HEK293 (cell line): ENCODE measurements around the gene C5.

Experiments used
- CTCF ChIA-PET: fragments of 350-600 bp; formaldehyde crosslinking; extraction: SDS; loops from one replicate; lab custom pipeline; 2021; ENCODE audit warnings: antibody characterized with exemption; lab: Yijun Ruan, JAX
- POLR2A ChIA-PET: fragments of 300-600 bp; formaldehyde crosslinking; extraction: SDS; loops from one replicate; lab custom pipeline; 2020; ENCODE audit warnings: antibody characterized with exemption, inconsistent platforms; lab: Yijun Ruan, JAX
- H3K27ac ChIP-seq: fragments of 200-500 bp; sonication (Bioruptor generic); 2 replicates; pipeline ENCODE4 v1.5.1; 2014; ENCODE audit warnings: low read depth, low read length, control low read depth, inconsistent platforms; ENCODE audit errors: extremely low read depth
- H3K36me3 ChIP-seq, 2 experiments: fragments of 200-500 bp in 1 of 2; sonication (Bioruptor generic) in 1 of 2; 1 replicate in 1 of 2; 2 replicates in 1 of 2; pipeline ENCODE4 v1.5.1; 2014 to 2017; ENCODE audit warnings: inconsistent platforms in 2 of 2, low read length in 2 of 2; ENCODE audit not compliant: control insufficient read depth in 2 of 2, insufficient read depth in 1 of 2
- H3K4me1 ChIP-seq: fragments of 200-500 bp; sonication (Bioruptor generic); 2 replicates; pipeline ENCODE4 v1.5.1; 2014; ENCODE audit warnings: mild to moderate bottlenecking, low read length, inconsistent platforms; ENCODE audit not compliant: control insufficient read depth, insufficient read depth
- H3K4me3 ChIP-seq: 2 replicates; pipeline ENCODE4 v1.5.1; 2011; ENCODE audit warnings: low read depth, mild to moderate bottlenecking, control low read depth, low read length, moderate library complexity
- H3K9me3 ChIP-seq: fragments of 200-500 bp; sonication (Bioruptor generic); 2 replicates; pipeline ENCODE4 v1.5.1; 2014; ENCODE audit warnings: low read depth, low read length, inconsistent platforms; ENCODE audit not compliant: control insufficient read depth, insufficient read depth
- KLF16 ChIP-seq: fragments of 450-650 bp; formaldehyde crosslinking; IDR thresholded peaks from 2 replicates; pipeline ENCODE4 v1.5.1; 2017; ENCODE audit warnings: missing biosample characterization, missing genetic modification characterization
- MYNN ChIP-seq: fragments of 450-650 bp; formaldehyde crosslinking; IDR thresholded peaks from 2 replicates; pipeline ENCODE4 v1.5.1; 2016; ENCODE audit warnings: missing biosample characterization, missing genetic modification characterization, borderline replicate concordance
- MZF1 ChIP-seq: fragments of 450-650 bp; formaldehyde crosslinking; IDR thresholded peaks from 2 replicates; pipeline ENCODE4 v1.5.1; 2017; ENCODE audit warnings: missing biosample characterization, missing genetic modification characterization, borderline replicate concordance
- PATZ1 ChIP-seq: fragments of 450-650 bp; formaldehyde crosslinking; IDR thresholded peaks from 2 replicates; pipeline ENCODE4 v1.5.1; 2016; ENCODE audit warnings: missing biosample characterization, missing genetic modification characterization
- PRDM10 ChIP-seq: fragments of 450-650 bp; formaldehyde crosslinking; IDR thresholded peaks from 2 replicates; pipeline ENCODE4 v1.5.1; 2016; ENCODE audit warnings: missing biosample characterization, missing genetic modification characterization
- YY2 ChIP-seq: fragments of 450-650 bp; formaldehyde crosslinking; IDR thresholded peaks from 2 replicates; pipeline ENCODE4 v1.5.1; 2016; ENCODE audit warnings: missing biosample characterization, missing genetic modification characterization
- ZBTB11 ChIP-seq: fragments of 450-650 bp; formaldehyde crosslinking; conservative IDR thresholded peaks from 2 replicates; pipeline ENCODE4 v1.5.1; 2016; ENCODE audit warnings: low read depth, missing biosample characterization, missing genetic modification characterization
- ZBTB8A ChIP-seq: fragments of 450-650 bp; formaldehyde crosslinking; IDR thresholded peaks from 2 replicates; pipeline ENCODE4 v1.5.1; 2016; ENCODE audit warnings: missing biosample characterization, missing genetic modification characterization
- ZEB2 ChIP-seq: fragments of 450-650 bp; formaldehyde crosslinking; IDR thresholded peaks from 2 replicates; pipeline ENCODE4 v1.5.1; 2016; ENCODE audit warnings: missing biosample characterization, missing genetic modification characterization
- ZFHX2 ChIP-seq: fragments of 450-650 bp; formaldehyde crosslinking; conservative IDR thresholded peaks from 2 replicates; pipeline ENCODE4 v1.5.1; 2016; ENCODE audit warnings: missing biosample characterization, missing genetic modification characterization
- ZIC2 ChIP-seq: fragments of 450-650 bp; formaldehyde crosslinking; IDR thresholded peaks from 2 replicates; pipeline ENCODE4 v1.5.1; 2016; ENCODE audit warnings: missing biosample characterization, missing genetic modification characterization
- ZNF155 ChIP-seq: fragments of 450-650 bp; formaldehyde crosslinking; IDR thresholded peaks from 2 replicates; pipeline ENCODE4 v1.5.1; 2016; ENCODE audit warnings: missing biosample characterization, missing genetic modification characterization
- ZNF174 ChIP-seq: fragments of 450-650 bp; formaldehyde crosslinking; IDR thresholded peaks from 2 replicates; pipeline ENCODE4 v1.5.0; 2017; ENCODE audit warnings: missing biosample characterization, mild to moderate bottlenecking, missing genetic modification characterization
- ZNF518A ChIP-seq: fragments of 450-650 bp; formaldehyde crosslinking; conservative IDR thresholded peaks from 2 replicates; pipeline ENCODE4 v1.5.1; 2016; ENCODE audit warnings: low read depth, missing biosample characterization, missing genetic modification characterization
- ZNF580 ChIP-seq: fragments of 450-650 bp; formaldehyde crosslinking; IDR thresholded peaks from 2 replicates; pipeline ENCODE4 v1.5.1; 2016; ENCODE audit warnings: missing biosample characterization, missing genetic modification characterization
- ZNF626 ChIP-seq: fragments of 450-650 bp; sonication (Bioruptor Pico); formaldehyde crosslinking; IDR thresholded peaks from 2 replicates; pipeline ENCODE4 v1.5.1; 2018; ENCODE audit warnings: missing biosample characterization, missing genetic modification characterization, inconsistent platforms
- ZSCAN4 ChIP-seq: fragments of 450-650 bp; formaldehyde crosslinking; IDR thresholded peaks from 2 replicates; pipeline ENCODE4 v1.5.1; 2017; ENCODE audit warnings: missing biosample characterization, missing genetic modification characterization

Gene C5

GRCh38 chr9:121075251-121076036 is 25.4 kb upstream of the C5 start (continued):
- 0 out of 2 replicates have a peak, but pooled peaks have one; percentile 8 for TF ChIP-seq KLF16 (tag by site-specific recombination)
- peak; percentile 89; the same call in 1 of the 2 replicates for TF ChIP-seq MZF1
- TF ChIP-seq ZNF174 (tag by site-specific recombination) = no peak
- no peak for TF ChIP-seq ZSCAN4
- peak; percentile 6 for TF ChIP-seq ZFHX2
- peak; percentile 80 for TF ChIP-seq ZBTB8A (tag by site-specific recombination)
- TF ChIP-seq ZBTB11 (tag by site-specific recombination) = peak; percentile 50; the same call in 1 of the 2 replicates
- no peak; the same call in none of the 2 replicates for TF ChIP-seq PATZ1 (tag by site-specific recombination)
- TF ChIP-seq PRDM10 (tag by site-specific recombination) = peak; percentile 95
- no peak for TF ChIP-seq ZNF626 (tag by site-specific recombination)
- no peak for TF ChIP-seq MYNN (tag by site-specific recombination)
- TF ChIP-seq ZNF155 (tag by site-specific recombination) = no peak

GRCh38 chr9:121074370-121075250 is 24.5 kb upstream of the C5 start, which contains the start of gene CNTRL:
Gene CNTRL (plus strand): TSS chr9:121074955. CDS start chr9:121088327, 13,372 bp downstream.
- H3K36me3 ChIP-seq = no peaks in the 10 kb centered on the region
- H3K4me1 ChIP-seq = peaks cover 2% of the 10 kb centered on the region; the same call in 1 of the 2 replicates
- CTCF ChIA-PET = interaction anchor here (0.5 to 2.7 kb wide), 6 partner anchors 14 to 453 kb away, joined by 3 to 8 read pairs (median 4); no protein-coding TSS in a partner anchor
- POLR2A ChIA-PET = no interaction called here
- H3K4me3 ChIP-seq = peak within 1 kb of the TSS; percentile 89
- H3K9me3 ChIP-seq = no peaks in the 10 kb centered on the region
- peak within 1 kb of the TSS; percentile 75 for H3K27ac ChIP-seq
- peak; percentile 27; the same call in 1 of the 2 replicates for TF ChIP-seq ZNF580 (tag by site-specific recombination)
- TF ChIP-seq YY2 (tag by site-specific recombination) = peak; percentile 70; the same call in 1 of the 2 replicates
- peak; percentile 95 for TF ChIP-seq ZEB2 (tag by site-specific recombination)
- 0 out of 2 replicates have a peak, but pooled peaks have one; percentile 46 for TF ChIP-seq ZNF518A (tag by site-specific recombination)
- peak; percentile 17; the same call in 1 of the 2 replicates for TF ChIP-seq ZIC2 (tag by site-specific recombination)
